GM18951 (cell line): ENCODE measurements around the gene MYL9.

Source experiments
- POLR2A ChIP-seq: IDR thresholded peaks from 4 replicates; pipeline ENCODE4 v1.6.1; 2011; ENCODE audit warnings: mild to moderate bottlenecking; ENCODE audit not compliant: insufficient read length, insufficient read depth; ENCODE audit errors: extremely low read depth
- in situ Hi-C: fragments of 300-500 bp; cut with MboI; formaldehyde crosslinking; loops from one replicate; pipeline ENCODE4 v1.12.0; 2022; ENCODE audit warnings: low sequenced_read_pairs, mixed read lengths, inconsistent platforms; ENCODE audit not compliant: unreplicated experiment

Gene MYL9

DNA sequence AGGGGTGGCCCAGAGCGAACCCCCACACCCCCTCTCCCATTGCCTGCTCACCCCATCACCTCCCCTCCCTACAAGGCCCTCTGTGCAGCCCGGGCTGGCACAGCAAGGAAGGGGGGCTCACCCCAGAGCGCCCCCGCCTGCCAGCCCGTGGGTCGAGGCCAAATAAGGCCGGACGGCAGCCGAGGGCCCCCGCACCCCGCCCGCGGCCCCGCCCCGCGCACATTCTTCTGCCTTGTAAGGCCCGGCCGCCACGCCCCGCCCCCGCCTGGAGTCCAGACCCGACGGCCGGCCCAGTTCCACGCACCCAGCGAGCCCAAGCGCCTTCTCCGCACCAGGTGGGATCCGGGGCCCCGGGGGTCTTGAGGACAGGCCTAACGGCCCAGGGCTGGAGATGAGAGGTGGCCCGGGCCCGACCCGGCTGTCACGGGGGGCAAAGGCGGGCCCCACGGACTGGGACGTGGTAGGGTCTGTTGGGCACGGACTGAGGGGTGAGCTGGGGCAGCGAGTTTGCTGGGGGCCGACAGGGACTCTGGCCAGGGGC is at the start of gene MYL9:
Gene MYL9, plus strand, starts transcription at position 293 of the 541 bp plus-strand sequence. CDS start 3,366 bp downstream, outside the sequence.
- TF ChIP-seq POLR2A = no peak
- in situ Hi-C loops = no loop called here

DNA sequence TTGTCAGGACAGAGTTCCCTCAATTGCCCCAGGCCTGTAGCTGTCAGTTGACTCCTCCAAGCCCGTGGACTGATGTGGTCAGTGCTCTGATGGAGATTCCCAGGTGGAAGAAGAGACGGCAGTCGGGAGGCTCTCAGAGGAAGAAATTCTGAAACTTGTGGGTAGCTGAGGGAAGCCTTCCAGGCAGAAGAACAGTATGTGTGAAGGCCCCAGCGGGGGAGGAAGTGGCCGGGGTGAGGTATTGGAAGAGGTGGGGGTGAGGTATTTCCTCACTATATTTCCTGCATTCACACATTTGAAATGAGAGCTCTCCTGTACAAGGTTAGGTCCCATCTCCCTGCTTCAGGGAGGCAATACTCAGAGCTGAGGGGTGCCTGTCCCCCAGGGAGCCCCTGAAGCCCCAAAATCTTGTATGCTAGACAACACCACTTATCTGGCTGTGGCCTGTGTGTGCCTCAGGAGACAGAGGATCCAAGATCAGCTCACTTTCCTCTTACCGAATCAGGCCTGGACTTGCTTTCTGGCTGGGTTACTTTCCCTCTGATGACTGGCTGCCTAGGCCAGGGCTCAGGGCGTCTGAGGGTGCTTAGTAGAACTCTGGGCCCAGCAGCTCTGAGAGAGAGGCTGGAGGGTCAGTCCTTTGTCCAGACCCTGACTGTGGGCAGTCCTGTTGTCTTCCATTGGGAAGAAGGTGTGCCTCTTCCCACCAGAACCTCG is 49.3 kb upstream of the MYL9 start:
- in situ Hi-C loops = no loop called here
- TF ChIP-seq POLR2A = no peak

DNA sequence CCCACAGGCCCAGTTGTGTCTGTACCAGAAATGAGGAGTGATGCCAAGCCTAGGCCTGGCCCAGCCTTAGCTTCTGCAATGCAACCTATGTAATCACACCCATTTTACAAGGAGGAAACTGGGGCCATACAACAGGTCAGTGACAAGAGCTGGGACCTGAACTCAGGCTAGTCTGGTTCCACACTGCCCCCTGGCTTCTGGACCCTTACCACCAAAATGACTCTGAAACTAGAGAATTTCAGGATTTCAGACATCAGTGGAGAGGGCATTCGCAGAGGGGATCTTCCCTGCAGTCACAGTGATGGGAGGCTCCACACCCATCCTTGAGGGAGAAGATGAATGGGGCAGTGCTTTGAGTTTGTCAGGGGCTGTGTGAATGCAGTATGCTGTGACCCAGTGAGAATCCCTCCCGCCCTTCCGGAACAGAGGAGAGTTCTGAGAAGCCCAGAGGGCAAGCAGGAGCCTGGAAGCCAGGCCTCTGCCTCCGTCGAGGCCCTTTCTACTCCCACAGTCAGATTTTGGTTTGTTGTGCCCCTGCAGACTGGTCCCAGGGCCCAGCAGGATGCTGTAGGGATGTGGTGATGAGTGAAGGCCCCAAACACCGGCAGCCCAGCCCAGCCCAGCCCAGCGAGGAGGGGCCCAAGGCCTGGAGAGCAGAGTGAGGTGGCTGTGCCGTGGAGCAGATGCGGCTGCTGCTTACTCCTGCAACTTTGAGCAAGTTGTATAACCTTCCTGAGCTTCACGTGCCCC is 48.1 kb upstream of the MYL9 start:
- no peak for TF ChIP-seq POLR2A
- in situ Hi-C loops = no loop called here

DNA sequence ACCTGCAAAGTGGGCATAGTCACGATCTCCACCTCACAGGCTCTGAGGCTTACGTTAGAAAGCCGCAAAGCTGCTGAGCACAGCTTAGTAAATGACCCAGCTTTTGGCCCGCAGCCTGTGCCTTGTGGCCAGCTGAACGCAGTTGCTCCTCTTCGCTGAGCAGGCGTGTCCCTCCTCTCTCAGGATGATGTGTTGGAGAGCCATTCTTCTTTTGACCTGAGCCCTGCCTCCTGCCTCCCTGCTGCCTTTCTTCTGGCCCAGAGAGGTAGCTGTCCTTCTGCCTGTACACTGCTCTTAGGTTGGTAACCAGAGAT is 47.6 kb upstream of the MYL9 start:
- no peak for TF ChIP-seq POLR2A
- in situ Hi-C loops = no loop called here

DNA sequence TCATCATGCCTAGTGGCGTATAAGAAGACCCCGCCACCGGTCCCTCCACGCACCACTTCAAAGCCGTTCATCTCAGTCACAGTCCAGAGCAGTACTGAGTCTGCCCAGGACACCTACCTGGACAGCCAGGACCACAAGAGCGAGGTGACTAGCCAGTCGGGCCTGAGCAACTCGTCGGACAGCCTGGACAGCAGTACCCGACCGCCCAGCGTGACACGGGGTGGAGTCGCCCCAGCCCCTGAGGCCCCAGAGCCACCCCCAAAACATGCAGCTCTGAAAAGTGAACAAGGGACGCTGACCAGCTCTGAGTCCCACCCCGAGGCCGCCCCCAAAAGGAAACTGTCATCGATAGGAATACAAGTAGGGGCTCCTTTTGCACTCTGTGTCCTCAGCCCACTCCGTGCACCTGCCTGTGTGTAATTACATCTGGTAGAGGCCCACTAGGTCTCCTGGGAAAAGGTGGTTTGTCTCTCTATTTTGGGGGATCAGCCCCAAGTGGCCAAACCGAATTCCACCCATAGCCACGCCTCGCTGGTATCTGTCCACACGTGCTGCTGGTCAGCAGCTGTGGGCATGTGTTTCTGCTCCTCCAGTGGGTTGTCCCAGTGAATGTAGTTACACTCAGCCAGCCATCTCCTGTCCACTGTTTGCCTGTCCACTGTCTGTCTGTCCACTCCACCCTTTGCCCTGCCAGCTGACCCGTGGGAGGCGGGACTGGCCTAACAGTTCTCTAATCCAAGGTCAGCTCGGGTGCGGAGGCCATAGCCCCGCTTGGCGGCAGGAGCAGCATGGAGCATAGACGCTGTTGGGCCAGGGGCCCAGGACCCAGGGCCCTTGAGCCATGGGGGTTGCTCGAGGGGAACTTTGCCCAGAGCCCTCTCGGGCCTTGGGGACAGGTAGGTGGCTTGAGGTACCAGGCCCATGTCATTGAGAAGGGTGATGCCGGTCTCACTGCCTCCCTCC is 44.3 kb upstream of the MYL9 start:
- in situ Hi-C loops = no loop called here
- TF ChIP-seq POLR2A = no peak

DNA sequence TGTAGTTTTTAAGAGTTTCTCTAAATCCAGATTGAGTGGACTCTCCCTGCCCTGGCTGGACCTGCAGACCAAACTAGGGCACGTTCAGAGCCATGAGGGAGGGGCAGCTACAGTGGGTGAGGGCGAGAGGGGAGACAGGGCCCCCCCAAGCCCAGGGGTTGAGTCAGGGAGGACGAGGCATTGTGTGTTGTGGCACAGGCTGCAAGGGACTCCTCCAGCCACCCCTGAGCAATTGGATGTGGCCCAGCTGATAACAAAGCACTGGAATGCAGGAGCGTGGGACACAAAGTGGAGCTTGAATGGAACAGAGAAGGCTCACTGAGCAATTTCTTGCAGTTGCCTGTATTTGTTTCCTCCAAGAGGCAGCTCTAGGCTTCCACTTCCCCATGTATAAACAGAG is 43.5 kb upstream of the MYL9 start:
- in situ Hi-C loops = no loop called here
- no peak for TF ChIP-seq POLR2A

DNA sequence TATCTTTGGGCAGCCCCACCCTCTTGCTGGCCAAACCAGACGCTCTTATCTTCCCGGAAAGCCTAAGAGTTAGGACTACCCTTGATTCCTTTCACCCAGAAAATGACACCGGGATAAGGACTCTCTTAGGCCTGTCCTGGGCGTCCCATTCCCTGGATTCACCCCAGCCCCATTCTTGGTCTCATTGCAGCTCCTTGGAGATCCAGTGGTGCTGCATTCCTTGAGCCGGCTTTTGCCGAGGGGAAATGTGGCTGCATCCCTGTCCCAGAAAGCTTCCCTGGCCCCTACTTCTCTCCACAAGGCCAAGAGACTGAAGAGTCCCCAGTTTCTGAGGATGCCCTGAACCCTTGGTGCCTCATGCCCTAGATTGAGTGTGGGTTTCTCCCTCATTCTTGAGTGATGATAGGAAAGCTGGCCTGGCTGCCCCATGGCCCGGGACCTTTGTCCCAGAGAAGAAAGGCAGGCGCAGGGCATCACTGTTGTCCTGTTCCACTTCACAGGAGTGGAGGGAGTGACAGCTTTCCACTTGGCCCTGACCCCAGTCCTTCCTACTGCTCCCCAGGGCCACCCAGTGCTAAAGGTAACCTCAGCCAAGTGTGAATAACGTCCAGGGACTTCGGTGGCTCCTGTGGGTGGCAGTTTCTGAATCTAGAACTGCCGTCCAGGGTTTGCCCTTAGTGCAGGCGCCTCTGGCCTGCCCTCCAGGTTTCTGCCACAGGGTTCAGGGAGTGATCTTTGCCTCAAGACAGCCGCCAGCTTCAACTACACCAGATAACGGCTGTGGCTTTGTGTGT is 42.7 kb upstream of the MYL9 start:
- TF ChIP-seq POLR2A = no peak
- in situ Hi-C loops = no loop called here

DNA sequence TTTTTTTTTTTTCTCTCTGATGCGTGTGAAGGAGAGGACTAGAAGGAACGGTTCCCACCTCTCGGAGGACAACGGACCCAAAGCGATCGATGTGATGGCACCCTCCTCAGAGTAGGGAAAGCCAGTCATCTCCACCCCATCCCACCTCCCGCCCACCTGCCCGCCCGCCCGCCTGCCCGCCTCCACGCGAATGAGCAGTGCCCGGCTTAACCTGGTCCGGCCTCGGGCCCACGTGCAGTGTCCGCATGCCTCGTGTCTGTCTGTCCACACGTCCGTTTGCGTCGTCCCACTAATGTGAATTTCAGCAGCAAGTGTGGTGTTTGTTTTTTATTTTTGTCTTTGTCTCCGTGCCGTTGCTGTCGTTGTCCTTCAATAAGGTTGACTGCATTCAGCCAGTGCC is 42.1 kb upstream of the MYL9 start:
- no peak for TF ChIP-seq POLR2A
- in situ Hi-C loops = no loop called here

DNA sequence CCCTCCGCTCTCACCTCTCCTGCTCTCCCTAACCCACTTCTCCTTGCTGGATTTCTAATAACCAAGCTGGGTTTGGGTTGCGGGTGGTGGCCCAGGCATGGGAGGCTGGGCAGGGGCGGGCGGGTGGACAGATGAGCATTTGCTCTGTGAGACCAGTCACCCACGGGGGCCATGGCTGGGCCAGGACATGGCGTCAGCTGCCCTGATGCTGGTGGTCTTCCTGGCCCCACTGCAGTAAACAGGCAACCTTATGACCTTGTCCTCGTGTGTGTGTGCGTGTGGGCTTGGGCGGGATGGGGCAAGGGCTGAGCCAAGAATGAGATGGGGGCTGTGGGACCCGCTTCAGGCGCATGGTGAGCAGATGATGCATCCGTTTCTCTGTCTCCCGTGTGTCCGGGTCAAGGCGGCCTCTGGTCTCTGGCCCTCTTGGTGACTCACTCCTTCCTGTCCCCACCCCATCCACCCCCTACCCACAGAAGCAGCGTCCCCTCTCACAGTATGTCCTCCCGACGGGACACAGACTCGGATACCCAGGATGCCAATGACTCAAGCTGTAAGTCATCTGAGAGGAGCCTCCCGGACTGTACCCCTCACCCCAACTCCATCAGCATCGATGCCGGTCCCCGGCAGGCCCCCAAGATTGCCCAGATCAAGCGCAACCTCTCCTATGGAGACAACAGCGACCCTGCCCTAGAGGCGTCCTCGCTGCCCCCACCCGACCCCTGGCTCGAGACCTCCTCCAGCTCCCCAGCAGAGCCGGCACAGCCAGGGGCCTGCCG is 41.4 kb upstream of the MYL9 start:
- no peak for TF ChIP-seq POLR2A
- in situ Hi-C loops = no loop called here

DNA sequence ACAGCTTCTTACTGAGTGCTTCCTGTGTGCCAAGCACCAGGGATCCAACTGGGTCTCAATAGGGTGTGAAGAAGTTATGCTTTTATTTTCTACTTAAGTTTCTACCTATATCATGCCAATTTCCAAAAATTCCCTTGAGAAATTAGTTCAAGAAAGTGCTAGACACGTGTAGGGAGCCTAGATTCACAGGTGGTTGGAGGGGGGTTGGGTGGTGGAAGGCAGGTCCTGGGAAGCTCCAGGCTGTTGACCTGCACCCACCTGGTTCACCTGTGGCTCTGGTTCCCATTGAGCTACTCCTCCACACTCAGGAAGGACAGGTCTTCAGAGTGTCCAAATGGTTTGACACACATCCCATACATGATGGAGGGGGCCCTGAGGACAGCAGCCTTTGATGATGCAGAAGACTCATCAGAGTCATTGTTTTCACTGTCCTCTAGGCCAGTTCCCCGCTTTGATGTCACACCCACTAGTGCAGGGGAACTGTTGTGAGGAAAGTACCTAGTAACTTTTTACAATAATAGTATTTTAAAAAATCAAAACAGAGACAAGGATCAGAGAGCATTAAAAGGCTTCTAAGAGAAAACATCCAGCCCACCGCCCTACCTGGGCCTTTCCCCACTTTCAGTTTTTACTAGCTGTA is 39.8 kb upstream of the MYL9 start:
- in situ Hi-C loops = no loop called here
- no peak for TF ChIP-seq POLR2A

DNA sequence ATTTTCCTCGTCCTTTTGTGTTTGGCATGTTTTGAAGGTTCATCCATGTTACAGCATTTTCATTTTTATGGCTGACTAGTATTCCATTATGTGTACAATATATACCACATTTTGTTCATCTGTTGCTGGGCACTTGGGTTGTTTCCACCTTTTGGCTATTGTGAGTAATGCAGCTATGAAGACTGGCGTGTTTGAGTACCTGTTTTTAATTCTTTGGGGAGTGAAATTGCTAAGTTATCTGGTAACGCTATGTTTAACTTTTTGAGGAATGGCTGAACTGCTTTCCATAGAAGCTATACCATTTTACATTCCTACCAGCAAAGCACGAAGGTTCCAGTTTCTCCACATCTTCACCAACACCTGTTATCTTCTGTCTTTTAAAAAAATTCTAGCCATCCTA is 37.0 kb upstream of the MYL9 start:
- no peak for TF ChIP-seq POLR2A
- in situ Hi-C loops = no loop called here
